Measurements from ENCODE around the gene NR2E3.
A peak's percentile ranks its signal among the peaks of the same experiment; 100 is the strongest.

The NR2E3 gene

DNA sequence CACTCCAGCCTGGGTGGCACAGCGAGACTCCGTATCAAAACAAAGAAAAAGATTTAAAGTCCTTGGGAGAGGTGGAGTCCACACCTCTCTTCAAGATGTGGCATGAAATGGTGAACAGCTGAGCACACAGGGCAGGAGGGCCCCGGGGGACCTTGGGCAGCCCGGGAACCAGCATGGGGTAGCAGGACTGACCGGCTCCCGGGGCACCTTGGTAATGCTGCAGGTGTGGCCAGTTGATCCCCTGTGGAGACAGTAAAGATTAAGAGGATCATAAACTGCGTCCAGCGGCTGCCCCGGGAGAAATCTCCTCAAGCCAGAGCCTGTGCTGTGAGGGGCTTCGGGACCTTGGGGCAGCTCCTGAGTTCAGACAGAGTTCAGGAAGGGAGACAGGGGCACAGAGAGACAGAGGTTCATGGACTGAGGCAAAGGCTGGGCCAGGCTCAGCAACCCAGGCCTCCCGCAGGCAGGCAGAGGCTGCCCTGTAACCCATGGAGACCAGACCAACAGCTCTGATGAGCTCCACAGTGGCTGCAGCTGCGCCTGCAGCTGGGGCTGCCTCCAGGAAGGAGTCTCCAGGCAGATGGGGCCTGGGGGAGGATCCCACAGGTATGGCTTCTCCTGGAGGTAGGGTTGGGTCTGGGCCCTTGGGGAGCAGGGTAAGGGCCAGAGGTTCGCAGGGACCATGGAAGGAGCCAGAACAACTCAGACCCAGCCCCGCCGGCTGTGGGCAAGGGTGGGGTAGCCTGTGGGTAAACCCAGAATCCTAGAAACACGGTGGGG, at the start of gene NR2E3:
NR2E3 (plus strand) TSS at position 299 of the 780 bp plus-strand sequence; CDS start at position 489, 190 bp downstream.
- DNase-seq, result no peak

DNA sequence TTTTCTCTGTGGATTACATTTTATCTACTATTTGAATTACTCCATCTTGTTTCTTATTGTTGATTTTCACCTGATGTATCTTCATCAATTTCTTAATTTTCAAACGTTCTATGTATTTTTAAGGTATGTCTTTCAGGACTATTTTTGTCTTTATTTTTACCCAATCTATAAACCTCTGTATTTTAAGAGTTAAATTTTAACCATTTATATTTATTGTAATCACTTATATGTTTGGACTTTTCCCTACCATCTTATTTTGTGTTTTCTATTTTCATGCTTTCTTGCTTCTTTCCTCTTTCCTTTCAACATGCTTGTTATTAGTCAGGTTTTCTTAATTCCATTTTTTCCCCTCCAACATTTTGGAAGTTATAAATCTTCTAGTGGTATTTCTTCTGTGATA, 49.5 kb upstream of the NR2E3 start:
- no peak for DNase-seq

DNA sequence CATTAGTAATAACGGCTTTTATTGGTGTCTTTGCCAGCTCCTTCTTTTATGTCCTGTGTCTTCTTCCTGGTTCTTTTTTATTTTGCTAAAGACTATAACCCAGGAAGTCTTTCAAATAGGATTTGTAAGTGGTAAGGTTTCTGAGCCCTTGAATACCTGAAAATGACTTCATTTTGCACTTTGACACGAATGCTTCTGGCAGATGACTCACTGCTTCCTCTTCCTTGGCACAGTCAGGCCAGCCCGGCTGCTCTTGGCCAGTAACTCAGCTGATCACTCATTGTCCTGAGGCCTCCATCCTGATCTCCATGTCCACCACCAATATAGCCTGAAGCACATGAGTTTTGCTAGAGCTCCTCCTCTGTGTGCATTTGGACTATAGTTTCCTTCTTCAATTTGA, 48.7 kb upstream of the NR2E3 start:
- peak; percentile 22 for DNase-seq

DNA sequence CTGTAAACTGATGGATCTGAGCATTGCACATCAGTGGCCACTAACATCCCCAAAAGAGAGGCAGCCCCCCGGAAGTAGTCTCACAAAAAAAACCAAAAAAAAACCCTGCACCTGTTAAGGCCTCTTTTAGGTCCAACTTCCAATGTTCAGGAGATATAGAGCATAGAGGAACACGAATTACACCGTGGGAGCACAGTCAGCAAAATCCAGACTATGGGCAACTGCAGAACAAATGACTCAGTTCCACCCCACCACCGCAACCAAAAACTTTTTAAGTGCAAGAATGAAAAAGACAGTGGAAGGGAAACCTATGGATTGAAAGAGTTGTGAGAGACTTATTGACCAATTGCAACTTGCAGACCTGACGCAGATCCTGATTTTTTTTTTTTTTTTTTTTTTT, 42.2 kb upstream of the NR2E3 start:
- no peak for DNase-seq

DNA sequence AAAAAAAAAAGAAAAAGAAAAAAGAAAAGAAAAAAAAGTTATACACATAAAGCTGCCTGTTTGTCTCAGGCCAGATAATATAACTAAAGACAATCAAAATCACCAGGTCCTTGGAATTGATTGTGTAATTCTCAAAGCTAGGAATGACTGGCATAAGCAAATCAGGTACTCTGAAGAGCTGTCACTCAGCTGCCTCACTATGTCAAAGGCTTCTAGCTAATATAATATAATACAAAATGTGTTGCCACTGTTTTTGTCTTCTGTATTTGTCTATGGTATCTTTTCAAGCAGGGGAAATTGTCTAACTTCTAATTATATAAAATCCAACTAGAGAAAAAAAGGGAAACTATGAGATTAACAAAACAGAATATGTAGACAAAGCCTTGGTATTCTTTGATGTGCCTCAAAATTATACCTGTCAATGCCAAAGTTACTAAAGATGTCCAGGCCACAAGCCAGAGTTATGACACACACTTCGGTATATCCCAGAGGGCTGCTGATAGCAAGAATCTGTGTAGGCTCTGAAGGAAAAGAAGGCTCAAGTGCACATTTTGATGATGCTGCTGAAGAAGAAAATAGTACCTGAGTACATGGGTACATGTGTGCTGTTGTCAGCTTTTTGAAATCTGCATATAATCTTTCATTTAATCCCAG, 37.0 kb upstream of the NR2E3 start:
- no peak for DNase-seq

DNA sequence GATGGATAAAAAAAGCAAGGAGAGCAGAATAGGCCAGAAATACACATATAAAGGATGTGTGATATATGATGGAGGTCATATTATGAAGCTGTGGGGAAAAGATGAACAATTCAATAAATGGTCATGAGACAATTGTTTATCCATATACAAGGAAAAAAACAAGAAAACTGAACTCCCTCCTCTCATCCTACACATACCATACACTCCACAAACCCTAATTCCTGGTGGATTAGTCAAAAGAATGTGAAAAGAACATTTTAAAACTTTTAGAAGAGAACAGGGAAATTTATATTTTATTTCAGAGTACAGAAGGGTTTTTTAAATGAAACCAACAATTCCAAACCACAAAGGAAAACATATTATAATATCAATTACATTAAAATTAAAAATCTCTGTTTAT, 34.5 kb upstream of the NR2E3 start:
- DNase-seq, result no peak

DNA sequence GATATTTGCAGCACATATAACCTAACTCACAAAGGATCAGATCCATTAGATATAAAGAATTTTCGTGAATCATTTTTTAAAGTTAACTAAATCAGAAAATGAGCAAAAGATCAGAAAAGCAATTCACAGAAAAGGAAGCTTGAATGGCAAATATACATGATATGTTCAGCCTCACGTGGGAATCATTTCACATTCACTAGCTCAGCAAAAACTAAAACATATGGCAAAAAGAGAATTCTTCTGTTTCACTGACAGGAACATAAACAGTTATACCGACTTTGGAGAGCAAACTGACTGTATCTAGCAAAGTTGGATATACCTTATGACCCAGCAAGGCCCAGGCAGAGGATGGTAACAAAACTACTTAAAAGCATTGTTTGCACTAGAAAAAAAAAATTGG, 34.0 kb upstream of the NR2E3 start:
- DNase-seq, result no peak

DNA sequence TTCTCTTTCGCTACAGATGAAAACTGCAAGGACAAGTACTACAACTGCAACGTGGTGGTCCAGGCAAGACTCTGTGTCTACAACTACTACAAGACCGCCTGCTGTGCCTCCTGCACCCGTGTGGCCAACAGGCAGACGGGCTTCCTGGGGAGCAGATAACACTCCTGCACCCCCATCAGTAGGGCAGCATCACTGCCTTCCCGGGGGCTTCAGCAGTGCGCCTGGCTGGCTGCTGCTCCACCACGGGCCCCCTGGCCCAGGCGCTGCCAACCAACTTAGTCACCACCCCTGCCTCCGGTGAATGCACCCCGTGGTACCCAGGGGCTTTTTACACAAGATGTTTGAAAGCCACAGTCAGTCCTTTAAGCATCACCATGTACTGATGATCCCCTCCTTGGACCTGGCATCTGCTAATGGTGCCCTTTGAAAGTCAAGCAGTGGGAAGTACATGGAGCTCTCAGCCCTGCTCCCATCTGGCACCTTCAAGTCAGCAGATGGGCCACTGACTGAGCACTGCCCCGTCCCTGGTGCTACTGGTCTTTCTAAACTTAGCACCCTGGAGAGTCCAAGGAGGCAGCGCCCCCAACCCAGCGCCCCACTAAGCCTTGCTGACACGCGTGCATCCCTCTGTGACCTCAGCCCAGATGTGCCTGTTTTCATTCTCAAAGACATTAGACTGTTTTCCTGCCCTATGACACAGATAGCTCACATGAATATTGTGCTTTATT, 33.0 kb upstream of the NR2E3 start:
- no peak for DNase-seq

DNA sequence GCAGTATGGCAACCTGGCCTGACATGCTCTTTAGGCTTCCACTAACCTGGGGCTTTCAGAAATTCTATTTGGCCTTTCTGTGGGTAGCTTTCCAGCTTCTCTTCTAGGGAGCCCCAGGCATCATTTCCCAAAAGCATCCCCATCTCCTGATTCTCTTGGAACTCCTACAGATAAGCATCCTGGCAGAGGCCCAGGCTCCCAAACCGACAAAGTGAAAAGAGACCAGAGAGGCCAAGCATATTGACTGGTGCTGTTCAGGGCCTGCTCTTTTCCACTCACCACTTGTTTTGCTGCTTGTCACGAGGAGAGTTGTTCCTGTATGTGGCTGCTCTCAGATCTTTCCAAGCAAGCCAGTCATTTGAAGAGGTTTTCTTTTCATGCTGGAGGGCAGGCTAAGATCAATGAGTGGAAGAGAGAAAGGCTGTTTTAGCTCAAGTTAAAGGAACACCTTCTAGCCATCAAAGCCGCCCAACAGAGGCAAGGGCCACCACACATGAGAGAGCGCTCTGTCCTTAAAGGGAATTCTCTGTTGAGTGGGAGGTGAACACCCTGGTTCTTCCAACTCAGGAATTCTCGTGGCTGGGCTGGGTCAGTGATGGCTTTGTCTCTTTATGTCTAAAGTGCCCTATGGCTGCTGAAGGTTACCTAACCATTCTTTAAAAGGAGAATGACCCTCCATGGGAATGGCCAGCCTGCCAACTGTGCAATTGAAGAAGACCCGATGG, 31.1 kb upstream of the NR2E3 start:
- DNase-seq, result no peak

DNA sequence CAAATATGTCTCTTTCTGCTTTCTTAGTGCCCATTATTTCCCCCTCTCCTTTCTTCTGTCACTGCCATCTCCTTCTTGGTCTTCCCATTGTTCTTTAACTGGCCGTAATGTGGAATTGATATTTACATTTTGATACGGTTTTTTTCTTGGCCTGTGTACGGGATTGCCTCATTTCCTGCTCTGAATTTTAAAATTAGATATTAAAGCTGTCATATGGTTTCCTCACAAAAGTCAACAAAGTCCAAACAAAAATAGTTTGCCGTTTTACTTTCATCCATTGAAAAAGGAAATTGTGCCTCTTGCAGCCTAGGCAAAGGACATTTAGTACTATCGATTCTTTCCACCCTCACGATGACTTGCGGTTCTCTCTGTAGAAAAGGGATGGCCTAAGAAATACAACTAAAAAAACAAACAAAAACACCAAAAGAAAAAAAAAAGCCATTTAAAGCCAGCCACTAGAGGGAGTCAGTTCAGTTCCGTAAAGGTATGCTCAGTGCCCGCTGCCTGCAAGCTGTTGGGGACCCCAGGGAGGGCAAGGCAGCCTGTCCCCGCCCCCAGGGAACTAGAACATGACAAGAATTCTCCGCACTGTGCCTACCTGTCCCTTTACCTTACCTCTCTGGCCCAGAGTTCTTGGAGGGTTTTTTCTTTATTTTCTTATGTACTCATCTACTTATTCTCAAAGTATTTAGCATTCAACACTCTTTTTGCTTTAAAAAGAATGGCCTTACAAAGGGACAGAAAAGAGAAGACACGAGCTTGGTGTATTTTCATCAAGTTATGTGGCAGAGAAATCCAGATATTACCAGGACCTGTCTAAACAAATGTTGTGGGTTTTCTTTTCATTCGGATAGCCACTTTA, 30.0 kb upstream of the NR2E3 start:
- peak; percentile 75 for DNase-seq

DNA sequence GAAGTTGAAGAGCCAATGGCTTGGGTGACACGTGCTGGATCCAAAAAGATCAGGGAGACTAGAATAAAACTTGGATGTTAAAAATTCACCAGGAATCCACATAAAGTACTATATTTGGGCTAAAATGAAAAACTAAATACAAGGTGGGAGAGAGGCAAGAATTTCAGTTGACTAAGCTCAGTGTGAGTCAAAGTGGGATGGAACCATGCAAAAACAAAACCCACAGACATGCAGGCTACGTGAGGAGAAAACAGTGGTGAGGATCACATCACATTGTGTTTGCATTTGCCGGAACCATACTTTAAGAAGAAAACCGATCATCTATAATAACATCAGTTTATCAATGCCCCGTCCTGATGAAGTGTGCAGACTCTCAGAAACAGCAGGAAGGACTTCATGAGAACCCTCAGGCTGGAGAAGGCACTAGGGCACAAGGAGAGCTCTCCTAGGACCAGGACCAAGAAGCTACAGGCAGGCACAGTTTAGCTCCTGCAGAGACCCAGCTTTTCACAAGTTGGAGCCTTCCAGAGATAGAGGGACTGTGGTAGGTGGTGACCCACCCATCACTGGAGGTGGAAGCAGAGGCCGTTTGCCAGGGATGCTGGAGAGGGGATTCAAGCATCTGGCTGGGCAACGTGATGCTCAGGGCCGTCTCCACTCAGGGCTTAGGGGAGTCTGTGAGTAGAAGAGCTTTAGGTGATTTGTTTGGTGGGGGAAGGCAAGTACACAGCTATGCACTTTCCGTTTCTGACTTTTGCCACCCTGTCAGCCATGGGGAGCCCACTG, 29.0 kb upstream of the NR2E3 start:
- DNase-seq, result peak; percentile 77

DNA sequence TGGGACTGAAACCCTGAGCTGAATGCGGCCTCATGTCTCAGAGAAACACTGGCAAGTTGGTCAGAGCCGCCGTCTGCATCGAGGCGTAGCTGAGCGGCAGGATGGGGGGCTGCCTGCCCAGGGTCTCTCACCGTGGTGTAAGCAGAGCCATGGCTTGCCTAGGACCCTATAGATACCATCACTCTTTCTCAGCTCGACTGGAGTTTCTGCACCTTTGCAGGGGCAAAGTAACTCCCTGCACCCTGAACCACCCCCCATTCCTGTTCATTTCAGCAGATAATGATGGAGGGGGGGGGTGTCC, 28.4 kb upstream of the NR2E3 start:
- DNase-seq, result no peak

DNA sequence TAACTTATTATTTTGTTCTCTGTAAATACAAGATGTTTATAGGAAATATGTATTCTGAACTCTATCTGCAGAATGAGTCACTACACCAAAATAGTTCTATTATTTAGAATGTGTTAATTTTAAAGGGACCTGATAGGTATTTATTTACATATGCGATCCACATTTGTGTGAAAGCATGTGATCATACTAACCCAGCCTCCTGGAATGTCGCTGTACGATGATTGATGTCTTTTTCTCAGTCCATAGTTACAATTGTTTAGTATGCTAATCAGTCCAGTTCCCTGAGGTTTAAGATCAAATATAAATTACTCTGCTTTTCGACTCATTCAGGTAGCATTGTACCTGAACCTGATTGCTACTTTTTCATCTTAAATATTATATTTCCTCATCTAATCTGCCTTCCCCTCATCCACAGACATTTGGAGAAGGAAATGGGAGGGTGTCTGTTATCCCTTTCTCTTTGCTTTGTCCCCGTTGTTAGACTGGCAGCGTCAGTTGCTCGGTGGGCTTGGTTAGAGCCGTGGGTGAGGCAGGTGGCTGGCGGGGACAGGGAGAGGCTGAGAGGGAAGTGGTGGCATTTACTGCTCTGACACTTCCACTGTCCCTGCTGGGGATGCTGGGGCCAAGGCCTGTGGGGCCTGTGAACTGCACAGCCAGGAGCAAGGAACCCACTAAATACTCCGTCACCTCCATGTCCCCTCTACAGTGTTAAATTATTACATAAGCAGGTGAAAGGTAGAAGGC, 27.8 kb upstream of the NR2E3 start:
- DNase-seq, result no peak

DNA sequence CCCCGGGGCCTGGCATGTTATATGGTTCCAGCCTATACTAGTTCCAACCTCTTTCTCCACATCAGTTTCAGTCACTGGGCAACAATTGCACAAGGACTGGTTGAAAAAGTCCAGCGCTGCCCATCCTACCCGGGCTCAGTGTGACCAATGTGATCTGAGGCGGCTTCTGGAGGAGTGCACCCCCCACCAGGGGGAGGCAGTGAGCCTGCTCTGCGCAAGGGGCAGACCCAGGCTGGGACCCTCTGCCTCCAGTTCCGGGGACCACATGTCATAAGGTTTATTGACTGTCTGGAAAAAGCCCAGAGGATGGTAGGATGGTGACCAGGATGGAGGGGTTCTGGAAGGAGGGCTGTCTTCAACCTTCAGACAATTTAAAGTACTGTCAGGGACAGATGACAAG, 25.6 kb upstream of the NR2E3 start:
- DNase-seq, result peak; percentile 25

DNA sequence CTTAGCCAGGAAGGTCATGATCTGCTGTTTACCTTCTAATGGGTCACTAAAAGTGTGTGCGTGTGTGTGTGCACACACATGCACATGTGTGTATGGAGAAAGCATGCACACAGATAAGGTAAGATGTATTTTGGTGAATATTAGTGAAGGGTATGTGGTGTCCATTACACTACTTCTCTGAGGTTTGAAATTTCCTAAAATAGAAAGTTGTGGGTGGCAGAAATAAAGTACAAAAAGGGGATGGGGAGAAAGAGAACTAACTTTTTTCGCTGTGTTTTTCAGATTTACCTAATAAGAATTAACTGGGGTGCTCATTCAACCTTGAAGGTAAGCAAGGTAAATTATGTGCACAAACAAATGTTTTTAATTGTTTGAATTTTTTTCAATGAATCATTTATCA, 24.4 kb upstream of the NR2E3 start:
- DNase-seq, result no peak

DNA sequence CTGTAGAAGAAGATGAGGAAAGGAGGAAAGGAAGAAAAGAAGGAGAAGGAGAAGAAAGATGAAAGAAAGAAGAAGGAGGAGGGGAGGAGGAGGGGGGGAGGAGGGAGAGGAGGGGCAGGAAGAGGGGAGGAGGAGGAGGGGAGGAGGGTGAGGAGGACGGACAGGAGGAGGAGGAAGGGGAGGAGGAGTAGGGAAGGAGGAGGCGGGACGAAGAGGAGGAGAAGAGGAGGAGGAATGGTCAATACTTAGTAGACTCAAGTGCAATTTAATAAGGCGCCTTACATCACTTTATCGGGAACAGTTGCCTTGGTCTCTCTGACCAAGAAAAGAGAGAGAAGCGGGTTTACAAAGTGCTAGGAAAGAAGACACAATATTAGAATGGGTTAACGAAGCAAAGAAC, 23.7 kb upstream of the NR2E3 start:
- no peak for DNase-seq

DNA sequence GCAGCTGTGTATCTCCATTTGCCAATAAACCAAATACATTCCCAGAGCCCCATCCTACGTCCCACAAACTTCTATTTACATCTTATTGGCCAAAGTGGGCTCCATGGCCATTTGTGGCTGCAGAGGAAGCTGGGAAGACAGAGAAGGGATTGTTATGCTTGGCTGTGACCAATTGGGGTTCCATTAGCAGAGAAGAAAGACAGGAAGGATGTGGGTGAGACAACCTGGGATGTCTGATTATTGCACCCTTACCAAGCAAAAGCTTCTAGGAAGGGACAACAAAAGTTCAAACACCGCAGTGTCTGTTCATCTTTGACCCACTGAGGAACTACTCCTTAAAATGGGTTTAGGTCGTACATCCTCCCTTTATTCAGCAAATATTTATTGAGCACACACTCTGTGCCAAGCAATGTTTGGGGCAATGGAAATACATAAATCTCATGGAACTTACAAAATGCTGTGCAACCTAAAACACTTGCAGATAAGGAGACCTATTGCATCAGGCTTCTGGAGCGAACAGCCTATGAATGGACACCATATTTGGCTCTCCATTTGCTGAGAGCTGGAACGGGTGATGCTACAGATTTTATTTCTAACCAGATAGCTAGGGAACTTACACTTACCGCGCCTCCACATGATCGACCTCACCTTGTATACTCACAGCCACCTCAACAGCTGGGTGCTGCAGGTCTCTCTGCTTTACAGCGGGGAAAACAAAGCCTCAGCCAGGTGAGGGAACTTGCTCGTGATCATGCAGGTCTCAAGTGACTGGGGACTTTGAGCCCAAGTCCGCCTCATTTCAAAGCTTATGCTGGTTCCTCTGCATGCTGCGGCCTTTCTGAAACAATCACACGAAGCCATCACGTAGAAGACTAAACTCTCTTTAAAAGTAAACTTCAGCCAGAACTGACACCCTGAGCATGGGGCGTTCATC, 21.4 kb upstream of the NR2E3 start:
- no peak for DNase-seq

DNA sequence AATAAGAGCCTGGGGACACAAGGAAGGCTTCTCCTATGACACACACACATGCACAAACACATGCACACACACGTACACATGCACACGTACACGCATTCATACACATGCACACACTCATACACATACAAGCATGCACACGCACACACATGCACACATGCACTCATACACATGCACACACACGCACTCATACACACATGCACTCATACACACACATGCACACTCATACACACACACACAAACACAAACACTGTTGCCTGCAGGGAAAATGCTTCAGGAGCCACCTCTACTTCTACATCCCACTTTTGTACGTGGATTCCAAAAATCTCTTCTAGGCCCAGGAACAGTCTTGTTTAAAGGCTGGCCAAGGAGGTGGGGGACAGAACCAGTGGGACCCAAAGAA, 20.7 kb upstream of the NR2E3 start:
- no peak for DNase-seq

DNA sequence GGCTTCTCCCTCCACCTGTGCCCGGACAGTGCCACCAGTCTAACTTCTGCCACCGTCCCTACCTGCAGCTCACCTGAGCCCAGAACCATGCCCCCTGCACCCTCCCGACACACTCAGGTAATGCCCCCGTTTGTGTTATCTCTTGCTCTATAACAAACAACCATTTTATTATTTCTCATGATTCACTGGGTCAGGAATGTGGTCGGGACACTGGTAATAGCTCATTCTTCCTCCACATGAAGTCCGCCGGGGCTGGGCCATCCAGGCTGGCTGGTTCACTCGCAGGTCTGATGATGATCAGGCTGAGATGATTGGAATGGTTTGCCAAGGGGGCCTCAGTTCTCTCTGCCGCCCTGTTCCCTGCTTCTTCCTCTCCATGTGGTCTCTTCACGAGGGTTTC, 20.3 kb upstream of the NR2E3 start:
- DNase-seq, result no peak

DNA sequence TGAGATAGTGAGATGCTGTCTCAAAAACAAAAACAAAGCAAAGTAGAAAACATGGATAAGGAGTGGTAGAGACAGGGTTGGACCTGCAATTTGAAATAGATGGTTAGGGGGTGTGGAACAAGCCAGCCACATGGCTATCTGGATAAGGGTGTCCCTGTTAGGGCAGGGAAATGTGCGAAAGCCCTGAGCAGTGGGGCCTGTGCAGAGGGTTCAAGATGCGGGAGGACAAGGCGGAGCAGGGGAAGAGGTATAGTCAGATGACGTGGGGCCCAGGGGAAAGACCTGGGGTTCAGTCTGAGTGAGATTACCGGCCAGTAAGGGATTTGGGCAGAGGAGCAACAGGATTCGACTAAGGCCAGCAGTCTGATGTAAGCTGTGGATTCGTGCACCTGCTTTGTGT, 18.4 kb upstream of the NR2E3 start:
- no peak for DNase-seq
